BJ (cell line): Measurements from ENCODE around the gene WWP2. TPM values are rescaled to one million over a fixed set of nuclear protein-coding genes. Genes with fewer than 3 reads are reported as not detected.

Experiments used
- CTCF ChIA-PET: fragments of 350-600 bp; formaldehyde crosslinking; extraction: SDS; loops from one replicate; lab custom pipeline; 2021; ENCODE audit warnings: antibody characterized with exemption, inconsistent platforms; lab: Yijun Ruan, JAX
- POLR2A ChIA-PET: fragments of 300-600 bp; sonication (Branson Sonifier 250); formaldehyde crosslinking; extraction: SDS; loops from one replicate; lab custom pipeline; 2021; ENCODE audit warnings: antibody characterized with exemption; lab: Charles Lee
- DNase-seq: peaks from one replicate; pipeline ENCODE4 v3.0.0-alpha.2; 2011; ENCODE audit warnings: low read depth
- H3K27me3 ChIP-seq: 2 replicates; pipeline ENCODE4 v1.6.0; 2011; ENCODE audit warnings: low read length; ENCODE audit not compliant: control insufficient read depth, insufficient read depth
- H3K36me3 ChIP-seq: 2 replicates; pipeline ENCODE4 v1.5.1; 2011; ENCODE audit warnings: low read length; ENCODE audit not compliant: control insufficient read depth, insufficient read depth
- H3K4me3 ChIP-seq: 2 replicates; pipeline ENCODE4 v1.5.1; 2011; ENCODE audit warnings: low read depth, mild to moderate bottlenecking, control low read depth, low read length
- CTCF ChIP-seq: IDR thresholded peaks from 2 replicates; pipeline ENCODE4 v1.5.1; 2011; ENCODE audit warnings: low read depth, mild to moderate bottlenecking, control low read depth, inconsistent platforms, low read length, moderate library complexity; ENCODE audit not compliant: insufficient read depth
- polyA minus RNA-seq: library from RNA; depleted of rRNA, polyadenylated mRNA; stranded (reverse); fragments of >200 nt; gene quantifications from 2 replicates; pipeline ENCODE4 v1.2.3, GENCODE V29; 2011; rRNA and poly(A)+ RNA removed
- polyA plus RNA-seq: library from polyadenylated mRNA; depleted of rRNA; stranded (reverse); fragments of >200 nt; gene quantifications from 2 replicates; pipeline ENCODE4 v1.2.3, GENCODE V29; 2011; rRNA removed

The WWP2 gene
- polyA plus RNA-seq (9.4 and 16.8 TPM in 2 replicates), polyA minus RNA-seq (15.1 and 29.8 TPM in 2 replicates)

GRCh38 chr16:69761983-69762813 lies at the start of gene WWP2:
Gene WWP2, plus strand, starts transcription at chr16:69762332. Its CDS starts 24,679 bp downstream, at chr16:69787011.
- POLR2A ChIA-PET, result no interaction called here
- TF ChIP-seq CTCF, result no peak
- CTCF ChIA-PET, result interaction anchor here (0.9 to 1.4 kb wide), 3 partner anchors 8 to 168 kb away, joined by 3 read pairs; partner anchors contain the start of gene NOB1
- DNase-seq, result no peak
- Histone ChIP-seq H3K27me3 (no peaks in the 10 kb centered on the region), H3K36me3 (no peaks in the 10 kb centered on the region), H3K4me3 (peak within 1 kb of the TSS; percentile 60)

GRCh38 chr16:69712914-69713581 lies 49.1 kb upstream of the WWP2 start:
- ChIA-PET POLR2A (no interaction called here), CTCF (interaction anchor here (0.8 to 1.6 kb wide), 4 partner anchors 42 to 329 kb away, joined by 4 to 7 read pairs (median 5); partner anchors contain the start of gene NOB1)
- Histone ChIP-seq H3K27me3 (no peaks in the 10 kb centered on the region), H3K36me3 (peaks cover 29% of the 10 kb centered on the region), H3K4me3 (no peak overlapping the region)
- no peak for TF ChIP-seq CTCF
- DNase-seq, result no peak

GRCh38 chr16:69717066-69717465 lies 45.1 kb upstream of the WWP2 start:
- peaks cover 28% of the 10 kb centered on the region for H3K36me3 ChIP-seq
- ChIA-PET POLR2A (interaction anchor here (0.6 kb wide), 1 partner anchor 221 kb away, joined by 5 read pairs; no protein-coding TSS in a partner anchor), CTCF (no interaction called here)
- no peak overlapping the region for H3K4me3 ChIP-seq
- DNase-seq, result no peak
- H3K27me3 ChIP-seq, result no peaks in the 10 kb centered on the region
- no peak for TF ChIP-seq CTCF

GRCh38 chr16:69718111-69718764 lies 43.9 kb upstream of the WWP2 start:
- DNase-seq, result no peak
- Histone ChIP-seq H3K36me3 (peaks cover 25% of the 10 kb centered on the region), H3K4me3 (no peak overlapping the region), H3K27me3 (no peaks in the 10 kb centered on the region)
- ChIA-PET POLR2A (no interaction called here), CTCF (interaction anchor here (1.0 kb wide), 1 partner anchor 36 kb away, joined by 3 read pairs; no protein-coding TSS in a partner anchor)
- no peak for TF ChIP-seq CTCF
